Body of pancreas (tissue), 4 donors: ENCODE data around the gene CDKL4. TPM values are rescaled to one million over a fixed set of nuclear protein-coding genes. Genes with fewer than 3 reads are reported as not detected.
A peak's percentile ranks its signal among the peaks of the same experiment; 100 is the strongest.

ENCODE experiments used
- ATAC-seq: fragments of 150-250 bp; one replicate; pipeline ENCODE4 v1.9.1; 2016
- DNase-seq, 4 donors: peaks; one replicate each; pipeline ENCODE4 v3.0.0-alpha.2; 2019
- H3K27ac ChIP-seq, 4 donors: fragments of 200-600 bp; sonication (generic); 1 replicate in 3 of 4; 2 replicates in 1 of 4; pipeline versions ENCODE4 v1.5.1 to v1.6.1; 2016 to 2019; ENCODE audit warnings: mild to moderate bottlenecking in 1 of 4, mixed read lengths in 1 of 4, moderate library complexity in 1 of 4
- H3K27me3 ChIP-seq, 2 donors: fragments of 200-600 bp; sonication (generic); one replicate each; pipeline ENCODE4 v1.6.0; 2016; ENCODE audit warnings: mild to moderate bottlenecking in 1 of 2
- H3K36me3 ChIP-seq, 2 donors: fragments of 200-600 bp; sonication (generic); replicated peaks in 1 of 2; 2 replicates each; pipeline ENCODE4 v1.5.1; 2016; ENCODE audit warnings: low read depth in 2 of 2; ENCODE audit not compliant: insufficient read depth in 1 of 2
- H3K4me1 ChIP-seq: fragments of 200-600 bp; sonication (generic); one replicate; pipeline ENCODE4 v1.6.0; 2016
- H3K4me3 ChIP-seq, 2 donors: fragments of 200-600 bp; sonication (generic); 1 replicate in 1 of 2; 2 replicates in 1 of 2; pipeline ENCODE4 v1.5.1; 2016 to 2019
- H3K9me3 ChIP-seq, 3 donors: fragments of 200-600 bp; sonication (generic); 1 replicate in 2 of 3; 2 replicates in 1 of 3; pipeline ENCODE4 v1.5.1; 2016
- CTCF ChIP-seq, 7 experiments: fragments of 450-650 bp in 4 of 7; fragments of 200-600 bp in 3 of 7; sonication (generic) in 3 of 7; IDR thresholded peaks; one replicate each; pipeline ENCODE4 v1.5.1; 2016 to 2019; ENCODE audit warnings: antibody characterized with exemption in 7 of 7
- POLR2A ChIP-seq, 3 donors: fragments of 450-650 bp; IDR thresholded peaks; one replicate each; pipeline ENCODE4 v1.6.1; 2016; ENCODE audit warnings: antibody characterized with exemption in 3 of 3, mild to moderate bottlenecking in 2 of 3
- WGBS, 2 donors: methylation state at CpG; one replicate each; pipeline ENCODE4 v1.1.5; 2017; 5-methylcytosine and 5-hydroxymethylcytosine counted together
- intact Hi-C: fragments of 100-400 bp; cut with DNase I; formaldehyde crosslinking; loops from one replicate; pipeline ENCODE4 v1.15.1; 2023
- total RNA-seq, 2 donors: library from RNA; depleted of rRNA; stranded (reverse); fragments of >200 nt; gene quantifications; one replicate each; pipeline ENCODE4 v1.1.0, GENCODE V29; 2016

Gene CDKL4
- under 1 TPM; 0.52 to 0.99 TPM for total RNA-seq

GRCh38 chr2:39243469-39244123, at the start of gene CDKL4:
CDKL4 (minus strand) TSS chr2:39243970.
- Histone ChIP-seq H3K4me1 (no peaks in the 10 kb centered on the region), H3K36me3 (no peaks in the 10 kb centered on the region), H3K27ac (no peak within 1 kb of the TSS), H3K27me3 (no peaks in the 10 kb centered on the region), H3K4me3 (no peak within 1 kb of the TSS), H3K9me3 (no peaks in the 10 kb centered on the region)
- no peak for TF ChIP-seq CTCF (IDR thresholded peaks at IDR 0.05)
- TF ChIP-seq POLR2A (IDR thresholded peaks at IDR 0.05) = no peak
- intact Hi-C loops = no loop called here
- ATAC-seq (peak; percentile 45), DNase-seq (peak in 1 of 4 donors; percentile 30)
- WGBS, 2 donors = 58 to 70% methylated on average over 37 to 50 of the region's 58 CpGs

GRCh38 chr2:39290433-39290832, 46.7 kb upstream of the CDKL4 start:
- no peak for ATAC-seq
- intact Hi-C loops = no loop called here
- H3K27ac ChIP-seq = no peak overlapping the region
- H3K4me3 ChIP-seq = no peak overlapping the region
- WGBS, 2 donors = 89 to 96% methylated on average over 6 of the region's 6 CpGs
- DNase-seq = no peak
- no peak for TF ChIP-seq POLR2A (IDR thresholded peaks at IDR 0.05)
- no peak for TF ChIP-seq CTCF (IDR thresholded peaks at IDR 0.05)
- H3K27me3 ChIP-seq = no peaks in the 10 kb centered on the region
- no peaks in the 10 kb centered on the region for H3K4me1 ChIP-seq
- H3K36me3 ChIP-seq = peaks cover 8 to 28% of the 10 kb centered on the region in 2 donors
- H3K9me3 ChIP-seq = no peaks in the 10 kb centered on the region

GRCh38 chr2:39289609-39290008, 45.8 kb upstream of the CDKL4 start:
- DNase-seq = no peak
- intact Hi-C loops = no loop called here
- H3K9me3 ChIP-seq = no peaks in the 10 kb centered on the region
- H3K4me3 ChIP-seq = no peak overlapping the region
- H3K4me1 ChIP-seq = no peaks in the 10 kb centered on the region
- peaks cover 8 to 28% of the 10 kb centered on the region in 2 donors for H3K36me3 ChIP-seq
- TF ChIP-seq CTCF (IDR thresholded peaks at IDR 0.05) (no peak), POLR2A (IDR thresholded peaks at IDR 0.05) (no peak)
- ATAC-seq = no peak
- no peak overlapping the region for H3K27ac ChIP-seq
- H3K27me3 ChIP-seq = no peaks in the 10 kb centered on the region

- Histone ChIP-seq H3K4me1 (no peaks in the 10 kb centered on the region), H3K27ac (no peak overlapping the region), H3K27me3 (no peaks in the 10 kb centered on the region), H3K9me3 (no peaks in the 10 kb centered on the region), H3K4me3 (no peak overlapping the region), H3K36me3 (peaks cover 0 to 17% of the 10 kb centered on the region in 2 donors)
- intact Hi-C loops = no loop called here
- 79 to 81% methylated on average over 1 of the region's 1 CpG for WGBS, 2 donors
- no peak for TF ChIP-seq CTCF (IDR thresholded peaks at IDR 0.05)
- TF ChIP-seq POLR2A (IDR thresholded peaks at IDR 0.05) = no peak
- DNase-seq (no peak), ATAC-seq (no peak)
Measured at GRCh38 chr2:39283561-39283960, 39.8 kb upstream of the CDKL4 start.

- no peak overlapping the region for H3K4me3 ChIP-seq
- no peaks in the 10 kb centered on the region for H3K4me1 ChIP-seq
- H3K27me3 ChIP-seq = no peaks in the 10 kb centered on the region
- H3K9me3 ChIP-seq = no peaks in the 10 kb centered on the region
- intact Hi-C loops = no loop called here
- ATAC-seq = no peak
- WGBS, 2 donors = 85 to 90% methylated on average over 3 of the region's 3 CpGs
- no peak for DNase-seq
- TF ChIP-seq CTCF (IDR thresholded peaks at IDR 0.05) = no peak
- no peak for TF ChIP-seq POLR2A (IDR thresholded peaks at IDR 0.05)
- H3K36me3 ChIP-seq = peaks cover 0 to 18% of the 10 kb centered on the region in 2 donors
- H3K27ac ChIP-seq = no peak overlapping the region
Measured at GRCh38 chr2:39281391-39281790, 37.6 kb upstream of the CDKL4 start.
